CD4-positive, alpha-beta T cell (primary cell): ENCODE data around the gene TMEM150A. TPM values are rescaled to one million over a fixed set of nuclear protein-coding genes. Genes with fewer than 3 reads are reported as not detected.

Experiments used
- ATAC-seq: fragments of 200-7000 bp; cut with Tn5 transposase; one replicate; pipeline ENCODE4 v1.10.0; 2022; ENCODE audit warnings: mild to moderate bottlenecking; ENCODE audit not compliant: poor library complexity
- CTCF ChIA-PET: fragments of 350-600 bp; sonication (Branson Sonifier 250); formaldehyde crosslinking; loops from one replicate; lab custom pipeline; 2021; ENCODE audit warnings: antibody characterized with exemption, inconsistent platforms; lab: Charles Lee
- POLR2A ChIA-PET: fragments of 350-600 bp; sonication (Branson Sonifier 250); formaldehyde crosslinking; loops from one replicate; lab custom pipeline; 2021; ENCODE audit warnings: antibody characterized with exemption, inconsistent platforms; lab: Charles Lee
- DNase-seq, 14 experiments: peaks; one replicate each; pipeline ENCODE4 v3.0.0-alpha.2; 2013 to 2020; ENCODE audit warnings: mixed read lengths in 2 of 14
- H3K27ac ChIP-seq, 2 donors: one replicate each; pipeline versions ENCODE4 v1.5.1 to v1.7.0; 2013; ENCODE audit warnings: low read length in 2 of 2, low read depth in 1 of 2, mild to moderate bottlenecking in 1 of 2
- H3K27me3 ChIP-seq, 2 experiments: 1 replicate in 1 of 2; 2 replicates in 1 of 2; pipeline versions ENCODE4 v1.6.1 to v1.7.0; 2013; ENCODE audit warnings: low read length in 2 of 2, control low read depth in 1 of 2, mild to moderate bottlenecking in 1 of 2, moderate library complexity in 1 of 2; ENCODE audit not compliant: insufficient read depth in 2 of 2, control insufficient read depth in 1 of 2
- H3K36me3 ChIP-seq: one replicate; pipeline ENCODE4 v1.6.1; 2013; ENCODE audit warnings: low read length, control low read depth; ENCODE audit not compliant: insufficient read depth
- H3K4me1 ChIP-seq: one replicate; pipeline ENCODE4 v1.6.1; 2013; ENCODE audit warnings: low read length, control low read depth; ENCODE audit not compliant: insufficient read depth
- H3K4me3 ChIP-seq: one replicate; pipeline ENCODE4 v1.5.1; 2013; ENCODE audit warnings: mild to moderate bottlenecking, low read length, moderate library complexity
- H3K9me3 ChIP-seq, 2 experiments: 1 replicate in 1 of 2; 2 replicates in 1 of 2; pipeline versions ENCODE4 v1.6.1 to v1.7.0; 2013; ENCODE audit warnings: low read length in 2 of 2, mild to moderate bottlenecking in 2 of 2, control low read depth in 1 of 2, moderate library complexity in 1 of 2; ENCODE audit not compliant: control insufficient read depth in 1 of 2, insufficient read depth in 1 of 2
- H3K27ac Mint-ChIP-seq: one replicate; pipeline ENCODE4 v1.8.0; 2020; ENCODE audit warnings: mixed read lengths
- H3K27me3 Mint-ChIP-seq: one replicate; pipeline ENCODE4 v1.8.0; 2021; ENCODE audit warnings: mixed read lengths
- H3K36me3 Mint-ChIP-seq: one replicate; pipeline ENCODE4 v1.8.0; 2021; ENCODE audit warnings: low read depth, mixed read lengths
- H3K4me1 Mint-ChIP-seq: one replicate; pipeline ENCODE4 v1.8.0; 2021; ENCODE audit warnings: low read depth, mixed read lengths
- H3K4me3 Mint-ChIP-seq: one replicate; pipeline ENCODE4 v1.8.0; 2020; ENCODE audit warnings: mild to moderate bottlenecking, mixed read lengths
- H3K9me3 Mint-ChIP-seq: one replicate; pipeline ENCODE4 v1.8.0; 2020; ENCODE audit warnings: mixed read lengths
- intact Hi-C, 2 experiments: fragments of 100-400 bp; cut with DNase I in 1 of 2; cut with micrococcal nuclease in 1 of 2; formaldehyde crosslinking; loops; one replicate each; pipeline versions ENCODE4 v1.15.1 to v1.9.0; 2023 to 2025; cut with DNase I, micrococcal nuclease
- total RNA-seq, 174 experiments: library from RNA in 2 of 174; stranded (reverse) in 2 of 174; gene quantifications; one replicate each; pipeline ENCODE4 v1.2.3 and lab custom pipeline; 2021 to 2026
- TF ChIP-seq, protein P1 (sequence below): fragments of 200-600 bp; IDR thresholded peaks from one replicate; pipeline ENCODE4 v1.8.0; 2022; ENCODE audit warnings: antibody characterized with exemption, mild to moderate bottlenecking

The TMEM150A gene
- total RNA-seq, 2 experiments from 2014 or later, result 6.6 to 7.0 TPM

DNA sequence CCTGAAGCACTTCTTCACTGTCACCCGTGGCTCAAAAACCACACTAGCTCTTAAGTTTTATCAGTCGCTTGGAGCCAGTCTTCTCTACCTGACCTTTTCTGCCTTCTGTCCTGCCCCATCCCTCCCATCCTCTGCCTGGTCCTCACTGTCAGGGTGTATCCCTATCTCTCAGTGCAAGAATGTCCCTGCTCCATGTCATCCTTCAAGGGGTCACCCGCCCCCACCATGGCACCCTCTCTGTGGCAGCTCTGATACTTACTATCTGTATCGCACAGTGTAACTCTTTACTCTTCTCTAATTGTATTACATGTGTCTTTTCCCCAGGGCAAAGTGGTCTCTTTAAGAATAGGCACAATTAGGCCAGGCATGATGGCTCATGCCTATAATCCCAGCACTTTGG is 13.9 kb downstream of the TMEM150A start:
- no peaks in the 10 kb centered on the region for H3K36me3 ChIP-seq
- ChIA-PET CTCF (interaction anchor here (1.4 kb wide), 1 partner anchor 23 kb away, joined by 3 read pairs; no protein-coding TSS in a partner anchor), POLR2A (interaction anchor here (1.7 to 2.1 kb wide), 2 partner anchors 11 to 20 kb away, joined by 4 to 8 read pairs; partner anchors contain the start of gene VAMP8)
- peaks cover 4% of the 10 kb centered on the region for H3K36me3 Mint-ChIP-seq
- ATAC-seq, result no peak
- peaks cover 42% of the 10 kb centered on the region for H3K4me1 ChIP-seq
- H3K27me3 ChIP-seq, result no peaks in the 10 kb centered on the region
- no peaks in the 10 kb centered on the region for H3K9me3 Mint-ChIP-seq
- intact Hi-C loops, result no loop called here
- TF ChIP-seq, protein P1, sequence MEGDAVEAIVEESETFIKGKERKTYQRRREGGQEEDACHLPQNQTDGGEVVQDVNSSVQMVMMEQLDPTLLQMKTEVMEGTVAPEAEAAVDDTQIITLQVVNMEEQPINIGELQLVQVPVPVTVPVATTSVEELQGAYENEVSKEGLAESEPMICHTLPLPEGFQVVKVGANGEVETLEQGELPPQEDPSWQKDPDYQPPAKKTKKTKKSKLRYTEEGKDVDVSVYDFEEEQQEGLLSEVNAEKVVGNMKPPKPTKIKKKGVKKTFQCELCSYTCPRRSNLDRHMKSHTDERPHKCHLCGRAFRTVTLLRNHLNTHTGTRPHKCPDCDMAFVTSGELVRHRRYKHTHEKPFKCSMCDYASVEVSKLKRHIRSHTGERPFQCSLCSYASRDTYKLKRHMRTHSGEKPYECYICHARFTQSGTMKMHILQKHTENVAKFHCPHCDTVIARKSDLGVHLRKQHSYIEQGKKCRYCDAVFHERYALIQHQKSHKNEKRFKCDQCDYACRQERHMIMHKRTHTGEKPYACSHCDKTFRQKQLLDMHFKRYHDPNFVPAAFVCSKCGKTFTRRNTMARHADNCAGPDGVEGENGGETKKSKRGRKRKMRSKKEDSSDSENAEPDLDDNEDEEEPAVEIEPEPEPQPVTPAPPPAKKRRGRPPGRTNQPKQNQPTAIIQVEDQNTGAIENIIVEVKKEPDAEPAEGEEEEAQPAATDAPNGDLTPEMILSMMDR, result no peak
- no peak overlapping the region for H3K27ac ChIP-seq
- H3K4me3 Mint-ChIP-seq, result peak overlapping the region; percentile 57
- H3K4me3 ChIP-seq, result no peak overlapping the region
- peak overlapping the region; percentile 6 for H3K27ac Mint-ChIP-seq
- no peaks in the 10 kb centered on the region for H3K27me3 Mint-ChIP-seq
- peaks cover 38% of the 10 kb centered on the region for H3K4me1 Mint-ChIP-seq
- no peak for DNase-seq
- H3K9me3 ChIP-seq, result no peaks in the 10 kb centered on the region

DNA sequence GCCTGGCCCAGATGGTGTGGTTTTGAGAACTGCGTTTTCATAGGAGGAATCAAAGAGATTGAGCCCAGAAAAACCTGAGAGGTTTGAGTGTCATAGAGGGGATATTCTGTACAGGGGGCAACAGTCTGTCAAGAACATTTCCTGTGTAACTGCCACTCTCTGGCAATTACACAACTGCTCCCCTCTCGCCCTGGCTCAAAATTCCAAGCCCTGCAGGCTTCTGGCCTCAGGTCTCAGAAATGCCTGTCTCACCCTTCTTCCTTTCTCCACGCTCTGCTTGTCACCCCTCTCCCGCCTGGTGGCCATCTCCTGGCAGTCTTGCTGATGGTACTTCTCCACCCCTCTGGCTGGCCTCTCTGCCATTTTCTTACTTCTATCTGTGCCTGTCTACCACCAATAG is 14.3 kb downstream of the TMEM150A start:
- DNase-seq (no peak), ATAC-seq (no peak)
- peaks cover 42% of the 10 kb centered on the region for H3K4me1 Mint-ChIP-seq
- peaks cover 46% of the 10 kb centered on the region for H3K4me1 ChIP-seq
- no peaks in the 10 kb centered on the region for H3K9me3 Mint-ChIP-seq
- ChIA-PET CTCF (interaction anchor here (1.4 kb wide), 1 partner anchor 23 kb away, joined by 3 read pairs; no protein-coding TSS in a partner anchor), POLR2A (interaction anchor here (1.7 to 2.1 kb wide), 2 partner anchors 11 to 20 kb away, joined by 4 to 8 read pairs; partner anchors contain the start of gene VAMP8)
- H3K27ac ChIP-seq, result no peak overlapping the region
- H3K9me3 ChIP-seq, result no peaks in the 10 kb centered on the region
- TF ChIP-seq, protein P1, result no peak
- no peaks in the 10 kb centered on the region for H3K27me3 ChIP-seq
- no peak overlapping the region for H3K4me3 Mint-ChIP-seq
- H3K27me3 Mint-ChIP-seq, result no peaks in the 10 kb centered on the region
- H3K36me3 Mint-ChIP-seq, result peaks cover 8% of the 10 kb centered on the region
- H3K4me3 ChIP-seq, result no peak overlapping the region
- H3K36me3 ChIP-seq, result no peaks in the 10 kb centered on the region
- intact Hi-C loops, result no loop called here
- H3K27ac Mint-ChIP-seq, result peak overlapping the region; percentile 6

DNA sequence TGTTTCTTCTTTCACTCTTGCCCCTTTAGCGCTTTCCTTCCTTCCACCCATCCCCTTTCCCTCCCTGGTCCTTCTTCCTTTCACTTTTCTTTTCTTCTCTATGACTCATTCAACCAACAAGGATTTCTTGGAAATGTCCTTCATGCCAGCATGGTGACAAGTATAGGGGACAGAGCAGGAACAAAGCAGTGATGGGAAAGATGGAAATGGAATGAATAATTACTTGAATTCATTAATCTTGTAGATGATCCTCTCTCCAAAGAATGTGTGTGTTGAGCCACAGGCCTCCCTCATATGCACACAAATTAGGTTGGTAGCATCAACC is 16.8 kb downstream of the TMEM150A start:
- TF ChIP-seq, protein P1, result no peak
- intact Hi-C loops, result no loop called here
- H3K27me3 Mint-ChIP-seq, result no peaks in the 10 kb centered on the region
- H3K27me3 ChIP-seq, result no peaks in the 10 kb centered on the region
- peaks cover 46% of the 10 kb centered on the region for H3K4me1 ChIP-seq
- peaks cover 25% of the 10 kb centered on the region for H3K36me3 Mint-ChIP-seq
- H3K4me1 Mint-ChIP-seq, result peaks cover 59% of the 10 kb centered on the region
- H3K27ac ChIP-seq, result no peak overlapping the region
- ChIA-PET CTCF (no interaction called here), POLR2A (interaction anchor here (3.0 to 5.1 kb wide), 2 partner anchors 9 to 26 kb away, joined by 10 to 60 read pairs; partner anchors contain the start of genes C2orf68 and RNF181)
- H3K9me3 ChIP-seq, result no peaks in the 10 kb centered on the region
- no peak for DNase-seq
- H3K4me3 Mint-ChIP-seq, result peak overlapping the region; percentile 93
- H3K36me3 ChIP-seq, result peaks cover 20% of the 10 kb centered on the region
- ATAC-seq, result no peak
- peak overlapping the region; percentile 79 for H3K27ac Mint-ChIP-seq
- no peaks in the 10 kb centered on the region for H3K9me3 Mint-ChIP-seq
- H3K4me3 ChIP-seq, result no peak overlapping the region
